Measurements from ENCODE around the gene BCL2.

DNA sequence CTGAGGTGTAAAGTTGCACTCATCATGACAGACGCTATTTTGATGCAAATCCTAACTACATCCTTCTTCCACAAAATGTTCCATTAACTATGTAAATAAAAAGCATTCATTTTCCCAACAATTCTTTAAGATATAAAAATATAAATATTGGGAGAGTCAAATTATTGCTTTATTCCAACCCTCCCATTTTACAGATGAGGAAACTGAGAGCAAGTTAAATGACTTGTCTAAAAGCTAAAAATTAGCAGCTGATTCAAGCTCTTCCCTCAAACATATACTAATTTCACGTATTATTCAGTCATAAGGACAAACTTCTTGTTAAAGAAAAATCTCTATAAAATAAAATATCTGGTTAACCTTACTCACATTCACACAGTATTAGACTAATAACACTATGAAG lies 30.7 kb upstream of the BCL2 start:
- TF ChIP-seq, protein P1, sequence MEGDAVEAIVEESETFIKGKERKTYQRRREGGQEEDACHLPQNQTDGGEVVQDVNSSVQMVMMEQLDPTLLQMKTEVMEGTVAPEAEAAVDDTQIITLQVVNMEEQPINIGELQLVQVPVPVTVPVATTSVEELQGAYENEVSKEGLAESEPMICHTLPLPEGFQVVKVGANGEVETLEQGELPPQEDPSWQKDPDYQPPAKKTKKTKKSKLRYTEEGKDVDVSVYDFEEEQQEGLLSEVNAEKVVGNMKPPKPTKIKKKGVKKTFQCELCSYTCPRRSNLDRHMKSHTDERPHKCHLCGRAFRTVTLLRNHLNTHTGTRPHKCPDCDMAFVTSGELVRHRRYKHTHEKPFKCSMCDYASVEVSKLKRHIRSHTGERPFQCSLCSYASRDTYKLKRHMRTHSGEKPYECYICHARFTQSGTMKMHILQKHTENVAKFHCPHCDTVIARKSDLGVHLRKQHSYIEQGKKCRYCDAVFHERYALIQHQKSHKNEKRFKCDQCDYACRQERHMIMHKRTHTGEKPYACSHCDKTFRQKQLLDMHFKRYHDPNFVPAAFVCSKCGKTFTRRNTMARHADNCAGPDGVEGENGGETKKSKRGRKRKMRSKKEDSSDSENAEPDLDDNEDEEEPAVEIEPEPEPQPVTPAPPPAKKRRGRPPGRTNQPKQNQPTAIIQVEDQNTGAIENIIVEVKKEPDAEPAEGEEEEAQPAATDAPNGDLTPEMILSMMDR (IDR thresholded peaks at IDR 0.05) = no peak
- TF ChIP-seq EZH2 (IDR thresholded peaks at IDR 0.05) = no peak
